HCT116 (cell line): ENCODE measurements around the gene AP4S1. TPM values are rescaled to one million over a fixed set of nuclear protein-coding genes. Genes with fewer than 3 reads are reported as not detected.

Source experiments
- ATAC-seq: fragments of 200-7000 bp; cut with Tn5 transposase; 2 replicates; pipeline ENCODE4 v1.9.1; 2020; ENCODE audit warnings: mild to moderate bottlenecking, moderate library complexity
- BruUV-seq: library from RNA; stranded (reverse); fragments of 400-500 nt; replicated peaks from 2 replicates; lab custom pipeline; 2021; lab: Mats Ljungman, UMichigan
- CTCF ChIA-PET: fragments of 300-600 bp; sonication (Branson Sonifier 250); formaldehyde crosslinking; loops from one replicate; lab custom pipeline; 2021; ENCODE audit warnings: antibody characterized with exemption; lab: Charles Lee
- POLR2A ChIA-PET: fragments of 300-600, 350-600 bp; sonication (Branson Sonifier 250); formaldehyde crosslinking; loops from one replicate; lab custom pipeline; 2021; ENCODE audit warnings: antibody characterized with exemption; lab: Charles Lee
- RAD21 ChIA-PET, 2 experiments: fragments of 300-600 bp; sonication (Branson Sonifier 250); formaldehyde crosslinking; loops; one replicate each; lab custom pipeline; 2023; ENCODE audit warnings: low total read pairs in 2 of 2; ENCODE audit not compliant: uncharacterized antibody in 2 of 2, unreplicated experiment in 2 of 2, low non-redundant PET in 1 of 2; lab: Charles Lee
- DNase-seq: peaks from one replicate; pipeline ENCODE4 v3.0.0-alpha.2; 2010; ENCODE audit warnings: low read depth, low spot score
- H2AFZ ChIP-seq: fragments of 200-600 bp; shearing (Covaris generic), sonication (generic); 2 replicates; pipeline ENCODE4 v1.6.1; 2017; ENCODE audit warnings: low read depth, mixed run types, mixed read lengths, antibody characterized with exemption, low read length; ENCODE audit not compliant: poor library complexity, severe bottlenecking
- H3K27ac ChIP-seq: 2 replicates; pipeline ENCODE4 v1.5.1; 2012; ENCODE audit warnings: low read depth, low read length
- H3K27me3 ChIP-seq: fragments of 200-600 bp; sonication (generic); 2 replicates; pipeline ENCODE4 v1.6.1; 2016; ENCODE audit warnings: mixed run types, low read length, mixed read lengths; ENCODE audit not compliant: insufficient read depth
- H3K36me3 ChIP-seq, 2 experiments: fragments of 200-500 bp in 1 of 2; fragments of 200-600 bp in 1 of 2; sonication (Bioruptor generic) in 1 of 2; sonication (generic) in 1 of 2; 2 replicates each; pipeline versions ENCODE4 v1.5.1 to v1.6.1; 2014 to 2016; ENCODE audit warnings: low read length in 2 of 2, inconsistent platforms in 1 of 2, mixed read lengths in 1 of 2, mixed run types in 1 of 2; ENCODE audit not compliant: insufficient read depth in 2 of 2, control insufficient read depth in 1 of 2
- H3K4me1 ChIP-seq, 2 experiments: fragments of 200-600 bp in 1 of 2; sonication (generic) in 1 of 2; 2 replicates each; pipeline versions ENCODE4 v1.5.1 to v1.6.1; 2012 to 2017; ENCODE audit warnings: low read length in 2 of 2, inconsistent platforms in 1 of 2, mild to moderate bottlenecking in 1 of 2, mixed read lengths in 1 of 2, mixed run types in 1 of 2, moderate library complexity in 1 of 2; ENCODE audit not compliant: insufficient read depth in 2 of 2, control insufficient read depth in 1 of 2
- H3K4me2 ChIP-seq: fragments of 200-600 bp; sonication (generic); 2 replicates; pipeline ENCODE4 v1.6.1; 2017; ENCODE audit warnings: mixed run types, low read length, mixed read lengths
- H3K4me3 ChIP-seq, 2 experiments: fragments of 200-600 bp in 1 of 2; sonication (generic) in 1 of 2; replicated peaks in 1 of 2; 2 replicates each; pipeline ENCODE4 v1.5.1; 2011 to 2016; ENCODE audit warnings: low read length in 2 of 2, control low read depth in 1 of 2, low read depth in 1 of 2, mild to moderate bottlenecking in 1 of 2, mixed read lengths in 1 of 2, mixed run types in 1 of 2
- H3K79me2 ChIP-seq: fragments of 200-600 bp; sonication (generic); 2 replicates; pipeline ENCODE4 v1.6.1; 2017; ENCODE audit warnings: mild to moderate bottlenecking, mixed run types, low read length, moderate library complexity, mixed read lengths; ENCODE audit not compliant: insufficient read depth
- H3K9ac ChIP-seq: fragments of 200-600 bp; sonication (generic); 2 replicates; pipeline ENCODE4 v1.6.1; 2016; ENCODE audit warnings: low read length, mixed read lengths
- H3K9me2 ChIP-seq: fragments of 200-600 bp; sonication (generic), shearing (Covaris generic); 2 replicates; pipeline ENCODE4 v1.6.1; 2017; ENCODE audit warnings: mixed run types, mild to moderate bottlenecking, moderate library complexity; ENCODE audit not compliant: insufficient read depth
- H3K9me3 ChIP-seq, 2 experiments: fragments of 200-500 bp in 1 of 2; fragments of 200-600 bp in 1 of 2; sonication (Bioruptor generic) in 1 of 2; sonication (generic) in 1 of 2; 2 replicates each; pipeline ENCODE4 v1.6.1; 2014 to 2017; ENCODE audit warnings: low read length in 2 of 2, mixed read lengths in 2 of 2, inconsistent platforms in 1 of 2, low read depth in 1 of 2, mild to moderate bottlenecking in 1 of 2, mixed run types in 1 of 2, moderate library complexity in 1 of 2; ENCODE audit not compliant: control insufficient read depth in 1 of 2, insufficient read depth in 1 of 2
- H4K20me1 ChIP-seq: fragments of 200-600 bp; sonication (generic), shearing (Covaris generic); 2 replicates; pipeline ENCODE4 v1.6.1; 2017; ENCODE audit warnings: mixed run types, mild to moderate bottlenecking, moderate library complexity; ENCODE audit not compliant: insufficient read depth
- CBX3 ChIP-seq: IDR thresholded peaks from 2 replicates; pipeline ENCODE4 v1.6.1; 2012; ENCODE audit warnings: low read depth
- JUND ChIP-seq: IDR thresholded peaks from 2 replicates; pipeline ENCODE4 v1.6.1; 2012
- SP1 ChIP-seq: IDR thresholded peaks from 2 replicates; pipeline ENCODE4 v1.6.1; 2012; ENCODE audit warnings: low read depth
- ZFX ChIP-seq: fragments of 450-650 bp; IDR thresholded peaks from 2 replicates; pipeline ENCODE4 v1.6.1; 2017
- ZNF274 ChIP-seq: fragments of 200-500 bp; sonication (Bioruptor generic); IDR thresholded peaks from 2 replicates; pipeline ENCODE4 v1.6.1; 2014; ENCODE audit warnings: mild to moderate bottlenecking, low read depth, low read length, inconsistent platforms
- intact Hi-C: fragments of 100-400 bp; cut with micrococcal nuclease; formaldehyde crosslinking; loops from 2 replicates; pipeline ENCODE4 v1.10.0; 2022
- microRNA counts: library from miRNA; unstranded; fragments of <30 nt; microRNA quantifications from one replicate; lab custom pipeline; 2015
- microRNA-seq: library from miRNA; unstranded; fragments of <30 nt; microRNA quantifications from one replicate; pipeline ENCODE4, GENCODE V29; 2016; ENCODE audit warnings: borderline number of aligned reads
- total RNA-seq: library from RNA; stranded (reverse); gene quantifications from one replicate; pipeline ENCODE4 v1.2.1, GENCODE V29; 2021; ENCODE audit not compliant: unreplicated experiment

The AP4S1 gene
- total RNA-seq, 1 experiment from 2014 or later = 5.0 TPM

GRCh38 chr14:31142455-31143087 lies 117.1 kb downstream of the AP4S1 start:
- H3K9ac ChIP-seq = no peak overlapping the region
- ChIA-PET RAD21 (no interaction called here), CTCF (no interaction called here)
- no peaks in the 10 kb centered on the region for H3K27me3 ChIP-seq
- no peaks in the 10 kb centered on the region for H3K9me3 ChIP-seq
- intact Hi-C loops = no loop called here
- H3K4me3 ChIP-seq = no peak overlapping the region
- no peak for TF ChIP-seq SP1
- no peak for TF ChIP-seq JUND
- TF ChIP-seq CBX3 = no peak
- TF ChIP-seq ZFX = no peak
- TF ChIP-seq ZNF274 = no peak
- TF ChIP-seq, all 23 proteins: peak for 0
- no peaks in the 10 kb centered on the region for H3K9me2 ChIP-seq
- DNase-seq = no peak
- no peak overlapping the region for H2AFZ ChIP-seq
- ATAC-seq = no peak
- no peak overlapping the region for H3K4me2 ChIP-seq
- peaks cover 6 to 12% of the 10 kb centered on the region in 2 experiments for H3K4me1 ChIP-seq
- H3K79me2 ChIP-seq = 0 out of 2 replicates have a peak, but pooled peaks cover 6% of the 10 kb centered on the region
- BruUV-seq = no TSS peak
- POLR2A ChIA-PET = no interaction called here
- H4K20me1 ChIP-seq = no peaks in the 10 kb centered on the region
- H3K36me3 ChIP-seq = peaks cover 34 to 47% of the 10 kb centered on the region in 2 experiments
- H3K27ac ChIP-seq = no peak overlapping the region

MicroRNAs within 50 kb of the gene (microRNA counts, 767-probe panel; counts per million panel counts)
- not detected for microRNA hsa-miR-624-3p (lab: Ali Mortazavi, UCI)

Small RNAs within 50 kb of the gene (microRNA-seq; reads per million reads assigned to microRNA genes)
- 49.1 reads per million, percentile 54 among the genes with 10 or more reads in this experiment for gene MIR624

Other genes starting within 250 kb of the AP4S1 start
- 6.7 TPM for gene COCH, start 151.1 kb upstream of the AP4S1 start, total RNA-seq
- 43.4 TPM for gene STRN3, start 730 bp downstream of the AP4S1 start, total RNA-seq
- 160 TPM for gene HECTD1, start 182.1 kb downstream of the AP4S1 start, total RNA-seq